SK-N-SH treated with all-trans-retinoic acid at 6 μM for 48 hours (cell line): Measurements from ENCODE around the gene GUCY1A2.

Experiments used
- ATAC-seq: fragments of 200-7000 bp; cut with Tn5 transposase; 3 replicates; pipeline ENCODE4 v1.9.1; 2020; ENCODE audit warnings: mild to moderate bottlenecking, moderate library complexity
- ARNTL ChIP-seq: fragments of 450-650 bp; formaldehyde crosslinking; IDR thresholded peaks from 2 replicates; pipeline ENCODE4 v1.5.0; 2020; ENCODE audit warnings: low read depth, mild to moderate bottlenecking, moderate library complexity, borderline replicate concordance
- BACH2 ChIP-seq: fragments of 250-450 bp; sonication (Bioruptor Pico); IDR thresholded peaks from 2 replicates; pipeline ENCODE4 v1.9.0; 2021; ENCODE audit warnings: mild to moderate bottlenecking, borderline replicate concordance
- CREB5 ChIP-seq: fragments of 250-450 bp; sonication (Bioruptor Pico); IDR thresholded peaks from 2 replicates; pipeline ENCODE4 v1.5.1; 2020; ENCODE audit warnings: low read depth, mild to moderate bottlenecking, moderate library complexity
- CSDC2 ChIP-seq: fragments of 250-450 bp; sonication (Bioruptor Pico); IDR thresholded peaks from 2 replicates; pipeline ENCODE4 v1.5.0; 2020; ENCODE audit warnings: mild to moderate bottlenecking, moderate library complexity
- CSRNP3 ChIP-seq: fragments of 250-450 bp; sonication (Bioruptor Pico); IDR thresholded peaks from 2 replicates; pipeline ENCODE4 v1.5.1; 2021; ENCODE audit warnings: mild to moderate bottlenecking, moderate library complexity
- ESRRG ChIP-seq: fragments of 250-450 bp; sonication (Bioruptor Pico); IDR thresholded peaks from 2 replicates; pipeline ENCODE4 v1.6.1; 2021; ENCODE audit warnings: mild to moderate bottlenecking
- GLIS3 ChIP-seq: fragments of 250-450 bp; sonication (Bioruptor Pico); IDR thresholded peaks from 2 replicates; pipeline ENCODE4 v1.5.0; 2020; ENCODE audit warnings: mild to moderate bottlenecking, moderate library complexity
- ISL1 ChIP-seq: fragments of 250-450 bp; sonication (Bioruptor Pico); IDR thresholded peaks from 2 replicates; pipeline ENCODE4 v2.1.2; 2022; ENCODE audit warnings: mild to moderate bottlenecking, moderate library complexity
- OSR1 ChIP-seq: fragments of 250-450 bp; sonication (Bioruptor Pico); IDR thresholded peaks from 2 replicates; pipeline ENCODE4 v1.8.0; 2022; ENCODE audit warnings: moderate library complexity, mild to moderate bottlenecking, inconsistent platforms
- POU6F1 ChIP-seq: fragments of 250-450 bp; sonication (Bioruptor Pico); IDR thresholded peaks from 2 replicates; pipeline ENCODE4 v1.8.0; 2021; ENCODE audit warnings: low read depth, mild to moderate bottlenecking, moderate library complexity, borderline replicate concordance
- PPARA ChIP-seq: fragments of 250-450 bp; sonication (Bioruptor Pico); IDR thresholded peaks from 2 replicates; pipeline ENCODE4 v1.5.0; 2020; ENCODE audit warnings: mild to moderate bottlenecking, borderline replicate concordance
- RARB ChIP-seq: fragments of 250-450 bp; sonication (Bioruptor Pico); IDR thresholded peaks from 2 replicates; pipeline ENCODE4 v1.8.0; 2021; ENCODE audit warnings: mild to moderate bottlenecking, moderate library complexity
- SNAI2 ChIP-seq: fragments of 250-450 bp; sonication (Bioruptor Pico); IDR thresholded peaks from 2 replicates; pipeline ENCODE4 v1.5.0; 2020; ENCODE audit warnings: mild to moderate bottlenecking, moderate library complexity
- TCF4 ChIP-seq: fragments of 250-450 bp; sonication (Bioruptor Pico); IDR thresholded peaks from 2 replicates; pipeline ENCODE4 v1.8.0; 2021; ENCODE audit warnings: mild to moderate bottlenecking, moderate library complexity, borderline replicate concordance
- TOX ChIP-seq: fragments of 250-450 bp; sonication (Bioruptor Pico); IDR thresholded peaks from 2 replicates; pipeline ENCODE4 v1.8.0; 2021; ENCODE audit warnings: mild to moderate bottlenecking, moderate library complexity, borderline replicate concordance
- TSHZ2 ChIP-seq: fragments of 250-450 bp; sonication (Bioruptor Pico); IDR thresholded peaks from 2 replicates; pipeline ENCODE4 v1.5.0; 2020; ENCODE audit warnings: mild to moderate bottlenecking, moderate library complexity
- ZC3H10 ChIP-seq: fragments of 250-450 bp; sonication (Bioruptor Pico); IDR thresholded peaks from 2 replicates; pipeline ENCODE4 v1.5.1; 2021; ENCODE audit warnings: mild to moderate bottlenecking, moderate library complexity
- ZFP3 ChIP-seq: fragments of 250-450 bp; sonication (Bioruptor Pico); IDR thresholded peaks from 2 replicates; pipeline ENCODE4 v1.5.0; 2020; ENCODE audit warnings: mild to moderate bottlenecking, moderate library complexity
- ZFP30 ChIP-seq: fragments of 450-650 bp; formaldehyde crosslinking; IDR thresholded peaks from 2 replicates; pipeline ENCODE4 v1.5.0; 2022; ENCODE audit warnings: mild to moderate bottlenecking, moderate library complexity
- ZNF565 ChIP-seq: fragments of 450-650 bp; formaldehyde crosslinking; conservative IDR thresholded peaks from 2 replicates; pipeline ENCODE4 v1.5.0; 2020; ENCODE audit warnings: low read depth, mild to moderate bottlenecking, moderate library complexity
- ZNF70 ChIP-seq: fragments of 450-650 bp; formaldehyde crosslinking; IDR thresholded peaks from 2 replicates; pipeline ENCODE4 v1.5.0; 2020; ENCODE audit warnings: mild to moderate bottlenecking, moderate library complexity
- ZNF8 ChIP-seq: fragments of 450-650 bp; formaldehyde crosslinking; IDR thresholded peaks from 2 replicates; pipeline ENCODE4 v1.5.0; 2020; ENCODE audit warnings: mild to moderate bottlenecking, moderate library complexity

Gene GUCY1A2

GRCh38 chr11:106815209-106815608 lies 203.1 kb downstream of the GUCY1A2 start:
- no peak for ATAC-seq
- TF ChIP-seq BACH2 (CRISPR knock-in tag) (no peak), SNAI2 (CRISPR knock-in tag) (no peak), ESRRG (CRISPR knock-in tag) (no peak), CSDC2 (CRISPR knock-in tag) (no peak), RARB (CRISPR knock-in tag) (no peak), GLIS3 (CRISPR knock-in tag) (no peak), ISL1 (no peak), PPARA (no peak), ZNF70 (CRISPR knock-in tag) (no peak), CSRNP3 (CRISPR knock-in tag) (no peak), ZFP3 (CRISPR knock-in tag) (no peak), ZNF565 (no peak), OSR1 (CRISPR knock-in tag) (no peak), ZFP30 (CRISPR knock-in tag) (no peak), ARNTL (no peak), POU6F1 (no peak), ZNF8 (CRISPR knock-in tag) (no peak), TOX (no peak), CREB5 (CRISPR knock-in tag) (no peak)

GRCh38 chr11:106813806-106814205 lies 204.5 kb downstream of the GUCY1A2 start:
- TF ChIP-seq TCF4 (CRISPR knock-in tag), result no peak
- TF ChIP-seq OSR1 (CRISPR knock-in tag), result no peak
- no peak for TF ChIP-seq ARNTL
- TF ChIP-seq CSDC2 (CRISPR knock-in tag), result no peak
- TF ChIP-seq POU6F1, result no peak
- TF ChIP-seq ZNF565, result no peak
- TF ChIP-seq RARB (CRISPR knock-in tag), result no peak
- TF ChIP-seq ZC3H10 (CRISPR knock-in tag), result no peak
- TF ChIP-seq TSHZ2 (CRISPR knock-in tag), result no peak
- no peak for TF ChIP-seq TOX
- no peak for TF ChIP-seq BACH2 (CRISPR knock-in tag)
- no peak for TF ChIP-seq CREB5 (CRISPR knock-in tag)
- TF ChIP-seq, all 23 proteins: peak for 0

GRCh38 chr11:106794058-106794457 lies 224.2 kb downstream of the GUCY1A2 start:
- ATAC-seq, result peak; percentile 96
- no peak for TF ChIP-seq GLIS3 (CRISPR knock-in tag)
- TF ChIP-seq CREB5 (CRISPR knock-in tag), result peak; percentile 84; the same call in 1 of the 2 replicates
- TF ChIP-seq TOX, result peak; percentile 11; the same call in 1 of the 2 replicates
- TF ChIP-seq ISL1, result peak; percentile 73
- TF ChIP-seq ZNF70 (CRISPR knock-in tag), result no peak

More at GRCh38 chr11:106813806-106814205, 204.5 kb downstream of the GUCY1A2 start:
- ATAC-seq, result no peak
